IMR-90 (cell line): ENCODE measurements around the gene STRN.

ENCODE experiments used
- BHLHE40 ChIP-seq: fragments of 150-350 bp; IDR thresholded peaks from 2 replicates; pipeline ENCODE4 v1.6.1; 2016; ENCODE audit warnings: mild to moderate bottlenecking, low read depth, low read length
- CHD1 ChIP-seq: IDR thresholded peaks from 2 replicates; pipeline ENCODE4 v1.6.1; 2012; ENCODE audit warnings: low read depth, low read length, improper control_type of control experiment
- CTCF ChIP-seq: conservative IDR thresholded peaks from 2 replicates; pipeline ENCODE4 v1.5.1; 2012; ENCODE audit warnings: mild to moderate bottlenecking, low read depth, low read length, improper control_type of control experiment
- ELK1 ChIP-seq: fragments of 150-350 bp; IDR thresholded peaks from 2 replicates; pipeline ENCODE4 v1.6.1; 2016; ENCODE audit warnings: low read depth, mild to moderate bottlenecking, low read length, moderate library complexity, borderline replicate concordance
- FOS ChIP-seq: fragments of 150-350 bp; IDR thresholded peaks from 2 replicates; pipeline ENCODE4 v1.6.1; 2016; ENCODE audit warnings: low read depth, low read length
- MAFK ChIP-seq: IDR thresholded peaks from 2 replicates; pipeline ENCODE4 v1.6.1; 2012; ENCODE audit warnings: low read depth, low read length, improper control_type of control experiment
- MAZ ChIP-seq: IDR thresholded peaks from 2 replicates; pipeline ENCODE4 v1.6.1; 2012; ENCODE audit warnings: low read depth, mild to moderate bottlenecking, low read length, improper control_type of control experiment, moderate library complexity, borderline replicate concordance
- NFE2L2 ChIP-seq: fragments of 150-350 bp; IDR thresholded peaks from 2 replicates; pipeline ENCODE4 v1.6.1; 2016; ENCODE audit warnings: low read depth, mild to moderate bottlenecking, low read length
- POLR2A ChIP-seq: IDR thresholded peaks from 2 replicates; pipeline ENCODE4 v1.6.1; 2012; ENCODE audit warnings: mild to moderate bottlenecking, low read depth, low read length
- RAD21 ChIP-seq: IDR thresholded peaks from 2 replicates; pipeline ENCODE4 v1.6.1; 2012; ENCODE audit warnings: low read length, improper control_type of control experiment
- RCOR1 ChIP-seq: IDR thresholded peaks from 2 replicates; pipeline ENCODE4 v1.6.1; 2012; ENCODE audit warnings: mild to moderate bottlenecking, low read length, improper control_type of control experiment; ENCODE audit not compliant: insufficient replicate concordance

GRCh38 chr2:36802952-36803351 is 163.4 kb downstream of the STRN start:
- TF ChIP-seq POLR2A (no peak), CTCF (no peak), RCOR1 (no peak), NFE2L2 (no peak), FOS (no peak), RAD21 (no peak), MAZ (no peak), BHLHE40 (no peak), MAFK (no peak), ELK1 (no peak), CHD1 (no peak)
